Thyroid gland (tissue), 4 donors: ENCODE measurements around the gene PLEKHA8. TPM values are rescaled to one million over a fixed set of nuclear protein-coding genes. Genes with fewer than 3 reads are reported as not detected.

Source experiments
- DNase-seq, 2 donors: peaks; one replicate each; pipeline ENCODE4 v3.0.0-alpha.2; 2019
- H3K27ac ChIP-seq, 3 donors: fragments of 200-600 bp; sonication (generic); 1 replicate in 2 of 3; 2 replicates in 1 of 3; pipeline ENCODE4 v1.5.1; 2016 to 2019; ENCODE audit warnings: mild to moderate bottlenecking in 1 of 3, moderate library complexity in 1 of 3
- H3K27me3 ChIP-seq: fragments of 200-600 bp; sonication (generic); one replicate; pipeline ENCODE4 v1.5.1; 2019
- H3K36me3 ChIP-seq, 2 donors: fragments of 200-600 bp; sonication (generic); one replicate each; pipeline ENCODE4 v1.5.1; 2016 to 2019
- H3K4me1 ChIP-seq, 2 donors: fragments of 200-600 bp; sonication (generic); one replicate each; pipeline ENCODE4 v1.5.1; 2017 to 2019
- H3K4me3 ChIP-seq, 3 donors: fragments of 200-600 bp; sonication (generic); replicated peaks in 1 of 3; 1 replicate in 2 of 3; 2 replicates in 1 of 3; pipeline ENCODE4 v1.5.1; 2016; ENCODE audit warnings: mild to moderate bottlenecking in 1 of 3
- H3K9me3 ChIP-seq: fragments of 200-600 bp; sonication (generic); one replicate; pipeline ENCODE4 v1.5.1; 2017
- CTCF ChIP-seq, 6 experiments: fragments of 200-600 bp in 3 of 6; fragments of 450-650 bp in 3 of 6; sonication (generic) in 3 of 6; IDR thresholded peaks; one replicate each; pipeline ENCODE4 v1.5.1; 2016 to 2019; ENCODE audit warnings: antibody characterized with exemption in 6 of 6, mild to moderate bottlenecking in 2 of 6, inconsistent platforms in 1 of 6, moderate library complexity in 1 of 6
- POLR2A ChIP-seq, 2 donors: fragments of 450-650 bp; IDR thresholded peaks; one replicate each; pipeline ENCODE4 v1.6.1; 2017; ENCODE audit warnings: antibody characterized with exemption in 2 of 2, mild to moderate bottlenecking in 2 of 2, moderate library complexity in 1 of 2
- WGBS, 2 donors: methylation state at CpG; one replicate each; pipeline ENCODE4 v1.1.5; 2017; 5-methylcytosine and 5-hydroxymethylcytosine counted together
- intact Hi-C: fragments of 100-400 bp; cut with DNase I; formaldehyde crosslinking; loops from one replicate; pipeline ENCODE4 v1.15.1; 2023
- total RNA-seq, 4 donors: library from RNA; depleted of rRNA; stranded (reverse); fragments of >200 nt; gene quantifications; one replicate each; pipeline ENCODE4 v1.2.3, GENCODE V29; 2016

PLEKHA8 gene
- total RNA-seq, 4 donors from 2014 or later, result 7.1 to 13.3 (median 8.8) TPM

- H3K9me3 ChIP-seq, result no peaks in the 10 kb centered on the region
- no peak for TF ChIP-seq POLR2A (IDR thresholded peaks at IDR 0.05)
- TF ChIP-seq CTCF (IDR thresholded peaks at IDR 0.05), result no peak
- H3K27me3 ChIP-seq, result no peaks in the 10 kb centered on the region
- no peaks in the 10 kb centered on the region for H3K36me3 ChIP-seq
- 35 to 40% methylated on average over 13 of the region's 13 CpGs for WGBS, 2 donors
- peaks cover 5 to 18% of the 10 kb centered on the region in 2 donors for H3K4me1 ChIP-seq
- DNase-seq, result no peak
- intact Hi-C loops, result loop anchor here (10.0 kb wide), 1 partner anchor 109 kb away; the partner anchor contains the start of genes FKBP14 and PLEKHA8
- H3K27ac ChIP-seq, result peak overlapping the region; percentile 66 to 71 (median 69)
- peak overlapping the region; percentile 20 to 49 (median 33) for H3K4me3 ChIP-seq
Measured at GRCh38 chr7:30133736-30134610, 105.8 kb downstream of the PLEKHA8 start.

- TF ChIP-seq POLR2A (IDR thresholded peaks at IDR 0.05) (peak; percentile 42 to 82), CTCF (IDR thresholded peaks at IDR 0.05) (peak in 2 of 6 experiments; percentile 2 to 27)
- peak within 1 kb of the TSS; percentile 49 to 80 (median 73) for H3K4me3 ChIP-seq
- WGBS, 2 donors, result 0% methylated on average over 4 to 8 of the region's 99 CpGs
- intact Hi-C loops, result loop anchor here (10.0 kb wide), 1 partner anchor 110 kb away; the partner anchor contains the start of genes FKBP14 and PLEKHA8
- H3K27me3 ChIP-seq, result no peaks in the 10 kb centered on the region
- peaks cover 5 to 18% of the 10 kb centered on the region in 2 donors for H3K4me1 ChIP-seq
- H3K27ac ChIP-seq, result peak within 1 kb of the TSS; percentile 81 to 89 (median 81)
- H3K9me3 ChIP-seq, result no peaks in the 10 kb centered on the region
- H3K36me3 ChIP-seq, result no peaks in the 10 kb centered on the region
- peak; percentile 82 to 85 for DNase-seq
Measured at GRCh38 chr7:30134611-30135300, 106.5 kb downstream of the PLEKHA8 start, which contains the start of gene MTURN. Gene MTURN (plus strand): TSS chr7:30134986. CDS start chr7:30135137, 151 bp downstream.

GRCh38 chr7:30135301-30136116, 107.3 kb downstream of the PLEKHA8 start:
- no peaks in the 10 kb centered on the region for H3K27me3 ChIP-seq
- intact Hi-C loops, result loop anchor here (10.0 kb wide), 1 partner anchor 111 kb away; the partner anchor contains the start of genes FKBP14 and PLEKHA8
- H3K27ac ChIP-seq, result peak overlapping the region; percentile 81 to 89 (median 81)
- H3K9me3 ChIP-seq, result no peaks in the 10 kb centered on the region
- peak; percentile 65 to 67 for DNase-seq
- no peak for TF ChIP-seq CTCF (IDR thresholded peaks at IDR 0.05)
- TF ChIP-seq POLR2A (IDR thresholded peaks at IDR 0.05), result peak in 1 of 2 donors; percentile 52
- H3K36me3 ChIP-seq, result no peaks in the 10 kb centered on the region
- peaks cover 5 to 18% of the 10 kb centered on the region in 2 donors for H3K4me1 ChIP-seq
- H3K4me3 ChIP-seq, result peak overlapping the region; percentile 33 to 80 (median 73)
- WGBS, 2 donors, result 0% methylated on average over 15 to 25 of the region's 93 CpGs

- intact Hi-C loops, result loop anchor here (10.0 kb wide), 1 partner anchor 111 kb away; the partner anchor contains the start of genes FKBP14 and PLEKHA8
- peak; percentile 72 to 76 for DNase-seq
- peaks cover 5 to 18% of the 10 kb centered on the region in 2 donors for H3K4me1 ChIP-seq
Measured at GRCh38 chr7:30136117-30136731, 108.0 kb downstream of the PLEKHA8 start.

More at GRCh38 chr7:30136117-30136731, 108.0 kb downstream of the PLEKHA8 start:
- H3K27ac ChIP-seq, result peak overlapping the region; percentile 52 to 89 (median 81)
- H3K9me3 ChIP-seq, result no peaks in the 10 kb centered on the region
- H3K4me3 ChIP-seq, result peak overlapping the region; percentile 33 to 80 (median 73)
- no peaks in the 10 kb centered on the region for H3K36me3 ChIP-seq
- TF ChIP-seq POLR2A (IDR thresholded peaks at IDR 0.05) (peak in 1 of 2 donors; percentile 23), CTCF (IDR thresholded peaks at IDR 0.05) (no peak)
- 10 to 12% methylated on average over 29 to 36 of the region's 36 CpGs for WGBS, 2 donors
- H3K27me3 ChIP-seq, result no peaks in the 10 kb centered on the region
